Activated naive CD8-positive, alpha-beta T cell treated with anti-CD3 and anti-CD28 coated beads, Interleukin-2, amount 50 U/mL, for 24 hours (primary cell): Measurements from ENCODE around the gene LAMTOR3.

Experiments used
- ATAC-seq: fragments of 150-1000 bp; cut with Tn5 transposase; one replicate; pipeline ENCODE4 v1.10.0; 2021
- DNase-seq: peaks from one replicate; pipeline ENCODE4 v3.0.0; 2021
- H3K27ac Mint-ChIP-seq: one replicate; pipeline ENCODE4 v1.8.0; 2021; ENCODE audit warnings: mild to moderate bottlenecking, mixed read lengths
- H3K27me3 Mint-ChIP-seq: one replicate; pipeline ENCODE4 v1.8.0; 2021; ENCODE audit warnings: mixed read lengths
- H3K36me3 Mint-ChIP-seq: one replicate; pipeline ENCODE4 v1.8.0; 2021; ENCODE audit warnings: low read depth, mixed read lengths
- H3K4me1 Mint-ChIP-seq: one replicate; pipeline ENCODE4 v1.8.0; 2021; ENCODE audit warnings: mixed read lengths
- H3K4me3 Mint-ChIP-seq: one replicate; pipeline ENCODE4 v1.8.0; 2021; ENCODE audit warnings: mild to moderate bottlenecking, moderate library complexity, mixed read lengths
- H3K9me3 Mint-ChIP-seq: one replicate; pipeline ENCODE4 v1.8.0; 2021; ENCODE audit warnings: mixed read lengths

Gene LAMTOR3

DNA sequence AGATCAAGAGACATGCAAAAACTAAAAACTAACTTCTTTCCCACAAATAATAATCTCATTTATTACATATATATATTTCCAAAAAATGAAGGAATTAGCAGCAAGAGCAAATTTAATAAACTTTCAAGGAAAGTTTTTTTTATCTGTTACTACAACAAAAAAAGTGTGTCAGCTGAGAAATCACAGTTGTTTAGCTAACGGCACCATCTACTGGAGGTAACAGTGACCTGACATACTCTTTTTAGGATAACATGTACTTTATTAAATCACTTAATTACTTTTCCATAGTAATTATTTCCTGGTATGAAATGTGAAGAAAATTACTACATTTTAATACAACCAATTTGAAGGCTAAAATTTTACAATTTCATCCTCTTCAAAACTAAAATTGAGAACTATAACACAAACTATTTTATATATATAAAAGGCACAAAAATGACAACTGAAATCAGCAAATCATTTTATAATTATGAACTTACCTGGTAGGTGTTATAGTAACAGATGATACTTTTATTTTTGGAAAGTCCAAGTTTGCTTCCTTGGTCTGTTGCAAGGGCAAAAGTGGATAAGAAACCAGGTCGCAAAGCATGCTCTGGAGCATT, 9.1 kb downstream of the LAMTOR3 start:
- no peak for ATAC-seq
- H3K4me1 Mint-ChIP-seq: peaks cover 1% of the 10 kb centered on the region
- H3K27ac Mint-ChIP-seq: no peak overlapping the region
- no peak overlapping the region for H3K4me3 Mint-ChIP-seq
- peaks cover 18% of the 10 kb centered on the region for H3K36me3 Mint-ChIP-seq
- no peak for DNase-seq
- no peaks in the 10 kb centered on the region for H3K9me3 Mint-ChIP-seq
- H3K27me3 Mint-ChIP-seq: no peaks in the 10 kb centered on the region

DNA sequence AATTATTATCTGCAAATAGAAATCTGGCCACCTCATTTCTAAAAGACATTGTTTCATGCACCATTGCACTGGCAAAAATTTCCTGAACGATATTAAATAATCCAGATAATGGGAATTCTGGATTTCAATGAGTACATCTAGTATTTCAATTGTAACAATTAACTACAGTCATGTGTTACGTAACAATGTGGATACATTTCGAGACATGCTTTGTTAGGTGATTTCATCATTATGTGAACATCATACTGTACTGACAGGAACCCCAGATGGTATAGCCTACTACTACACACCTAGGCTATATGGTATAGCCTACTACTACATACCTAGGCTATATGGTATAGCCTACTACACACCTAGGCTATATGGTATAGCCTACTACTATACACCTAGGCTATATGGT, 14.8 kb downstream of the LAMTOR3 start:
- ATAC-seq (no peak), DNase-seq (no peak)
- H3K4me1 Mint-ChIP-seq: no peaks in the 10 kb centered on the region
- no peak overlapping the region for H3K4me3 Mint-ChIP-seq
- no peaks in the 10 kb centered on the region for H3K9me3 Mint-ChIP-seq
- H3K36me3 Mint-ChIP-seq: peaks cover 27% of the 10 kb centered on the region
- no peaks in the 10 kb centered on the region for H3K27me3 Mint-ChIP-seq
- no peak overlapping the region for H3K27ac Mint-ChIP-seq

DNA sequence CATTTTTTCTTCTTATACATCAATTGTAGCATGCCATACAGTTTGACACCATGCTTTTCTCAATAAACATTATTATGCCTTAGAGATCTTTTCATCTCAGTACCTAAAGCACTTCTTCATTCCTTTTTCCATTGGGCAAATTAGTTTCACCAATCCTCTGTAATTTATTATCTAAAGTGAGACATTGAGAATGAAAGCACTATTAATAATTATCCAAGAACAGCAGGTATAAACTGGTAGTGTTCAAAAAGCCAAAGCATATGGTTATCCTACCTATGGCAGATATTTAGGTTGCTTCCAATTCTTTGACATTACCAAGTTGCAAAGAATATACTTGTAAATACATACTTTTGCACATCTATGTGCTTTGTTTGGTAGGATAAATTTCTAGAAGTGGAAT, 15.6 kb downstream of the LAMTOR3 start:
- Mint-ChIP-seq H3K36me3 (peaks cover 22% of the 10 kb centered on the region), H3K27ac (no peak overlapping the region), H3K27me3 (no peaks in the 10 kb centered on the region), H3K4me3 (no peak overlapping the region), H3K4me1 (no peaks in the 10 kb centered on the region), H3K9me3 (no peaks in the 10 kb centered on the region)
- DNase-seq (no peak), ATAC-seq (no peak)

DNA sequence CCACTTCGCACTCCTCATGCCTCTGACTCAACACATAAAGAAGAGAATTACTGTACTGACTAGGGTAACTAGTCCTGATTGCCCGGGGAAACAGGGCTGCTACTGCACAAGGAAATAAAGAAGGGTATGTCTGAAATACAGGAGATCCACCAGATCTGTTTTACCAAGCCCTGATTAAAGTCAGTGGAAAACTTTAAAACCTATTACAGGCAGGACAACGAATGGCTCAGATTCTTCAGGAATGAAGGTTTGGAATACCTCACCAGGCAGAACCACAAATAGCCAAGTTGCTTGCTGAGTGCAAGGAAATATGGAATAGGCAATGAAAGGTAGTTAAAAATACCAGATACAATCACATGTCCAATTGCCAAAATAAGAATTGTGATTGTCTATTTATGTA, 17.3 kb downstream of the LAMTOR3 start:
- H3K4me1 Mint-ChIP-seq: no peaks in the 10 kb centered on the region
- ATAC-seq: no peak
- H3K36me3 Mint-ChIP-seq: peaks cover 26% of the 10 kb centered on the region
- no peaks in the 10 kb centered on the region for H3K27me3 Mint-ChIP-seq
- no peak for DNase-seq
- H3K9me3 Mint-ChIP-seq: no peaks in the 10 kb centered on the region
- no peak overlapping the region for H3K27ac Mint-ChIP-seq
- no peak overlapping the region for H3K4me3 Mint-ChIP-seq

DNA sequence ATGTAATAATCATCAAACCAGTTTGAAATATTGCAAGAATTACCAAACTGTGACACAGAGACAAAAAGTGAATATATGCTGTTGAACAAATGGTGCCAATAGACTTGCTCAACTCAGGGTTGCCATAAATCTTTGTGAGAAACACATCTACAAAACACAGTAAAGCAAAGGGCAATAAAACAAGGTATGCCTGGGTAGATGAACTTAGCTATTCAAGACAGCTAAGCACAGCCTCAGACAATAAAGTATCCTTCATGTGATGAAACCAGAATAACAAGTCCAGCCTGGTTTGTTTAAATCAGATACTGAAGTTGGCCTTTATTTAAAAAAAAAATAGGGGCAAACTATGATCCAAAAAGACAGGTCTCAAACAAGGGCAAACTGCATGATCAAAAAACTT, 19.2 kb downstream of the LAMTOR3 start:
- H3K27ac Mint-ChIP-seq: no peak overlapping the region

DNA sequence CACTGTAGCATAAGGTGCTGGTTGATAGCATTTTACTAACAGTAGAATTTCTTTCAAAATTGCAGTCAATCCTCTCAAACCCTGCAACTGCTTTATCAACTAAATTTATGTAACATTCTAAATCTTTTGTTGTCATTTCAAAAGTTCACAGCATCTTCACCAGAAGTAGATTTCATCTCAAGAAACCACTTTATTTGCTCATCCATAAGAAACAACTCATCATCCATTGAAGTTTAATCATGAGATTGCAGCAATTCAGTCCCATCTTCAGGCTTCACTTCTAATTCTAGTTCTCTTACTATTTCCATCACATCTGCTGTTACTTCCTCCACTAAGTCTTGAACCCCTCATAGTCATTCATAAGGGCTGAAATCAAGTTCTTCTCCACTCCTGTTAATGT, 21.7 kb downstream of the LAMTOR3 start:
- ATAC-seq (no peak), DNase-seq (no peak)
- no peaks in the 10 kb centered on the region for H3K27me3 Mint-ChIP-seq
- no peaks in the 10 kb centered on the region for H3K9me3 Mint-ChIP-seq
- H3K4me1 Mint-ChIP-seq: peaks cover 10% of the 10 kb centered on the region
- H3K27ac Mint-ChIP-seq: no peak overlapping the region
- no peak overlapping the region for H3K4me3 Mint-ChIP-seq
- peaks cover 29% of the 10 kb centered on the region for H3K36me3 Mint-ChIP-seq

More for the DNA sequence above, 19.2 kb downstream of the LAMTOR3 start:
- ATAC-seq (no peak), DNase-seq (no peak)
- Mint-ChIP-seq H3K9me3 (no peaks in the 10 kb centered on the region), H3K36me3 (peaks cover 24% of the 10 kb centered on the region), H3K4me1 (no peaks in the 10 kb centered on the region), H3K4me3 (no peak overlapping the region), H3K27me3 (no peaks in the 10 kb centered on the region)

DNA sequence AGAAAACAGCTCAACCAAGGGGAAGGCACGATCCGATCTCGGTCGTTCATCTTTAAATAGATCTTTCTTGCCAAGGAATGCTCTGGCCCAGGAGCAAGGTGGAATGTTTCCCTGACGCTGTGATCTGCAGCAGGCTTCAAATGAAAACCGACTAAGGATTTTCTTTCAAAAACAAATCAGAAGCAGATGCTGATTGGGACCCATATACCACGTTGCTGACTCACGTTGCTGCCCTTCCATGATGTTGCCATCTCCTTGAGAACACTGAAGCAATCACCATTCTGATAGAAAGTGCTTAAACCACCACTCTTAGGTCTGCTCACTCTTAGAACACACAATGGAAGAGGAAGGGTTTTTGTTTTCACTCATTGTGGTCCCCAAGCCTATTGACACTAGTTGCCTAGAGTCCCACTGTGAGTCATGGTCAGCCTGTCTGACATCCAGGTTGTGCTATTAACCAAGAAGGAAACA, 26.1 kb downstream of the LAMTOR3 start:
- H3K9me3 Mint-ChIP-seq: no peaks in the 10 kb centered on the region
- DNase-seq (no peak), ATAC-seq (peak; percentile 99)
- peaks cover 16% of the 10 kb centered on the region for H3K4me1 Mint-ChIP-seq
- H3K27ac Mint-ChIP-seq: peak overlapping the region; percentile 72
- H3K27me3 Mint-ChIP-seq: no peaks in the 10 kb centered on the region
- no peak overlapping the region for H3K4me3 Mint-ChIP-seq
- H3K36me3 Mint-ChIP-seq: peaks cover 37% of the 10 kb centered on the region

DNA sequence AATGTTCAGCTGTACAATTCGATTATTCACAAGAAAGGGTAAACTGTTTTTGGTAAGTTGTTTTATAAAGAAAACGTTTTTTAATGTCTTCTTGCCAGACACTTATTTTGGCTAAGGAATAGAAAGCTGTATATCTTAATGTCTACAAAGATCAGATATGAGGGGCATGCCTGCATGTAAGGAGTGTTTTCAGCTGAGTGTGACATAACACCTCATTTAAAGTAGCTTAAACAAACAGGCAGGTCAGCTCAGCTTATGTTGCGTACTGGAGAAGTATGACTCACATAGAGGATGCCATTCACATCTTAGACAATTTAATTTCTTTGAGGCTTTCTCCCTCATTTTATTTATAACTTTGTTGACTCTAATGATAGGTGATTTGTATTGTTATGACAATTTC, 30.4 kb downstream of the LAMTOR3 start:
- H3K36me3 Mint-ChIP-seq: peaks cover 40% of the 10 kb centered on the region
- DNase-seq (no peak), ATAC-seq (no peak)
- H3K4me3 Mint-ChIP-seq: no peak overlapping the region
- H3K4me1 Mint-ChIP-seq: peaks cover 40% of the 10 kb centered on the region
- H3K27me3 Mint-ChIP-seq: no peaks in the 10 kb centered on the region
- peak overlapping the region; percentile 35 for H3K27ac Mint-ChIP-seq
- H3K9me3 Mint-ChIP-seq: no peaks in the 10 kb centered on the region

DNA sequence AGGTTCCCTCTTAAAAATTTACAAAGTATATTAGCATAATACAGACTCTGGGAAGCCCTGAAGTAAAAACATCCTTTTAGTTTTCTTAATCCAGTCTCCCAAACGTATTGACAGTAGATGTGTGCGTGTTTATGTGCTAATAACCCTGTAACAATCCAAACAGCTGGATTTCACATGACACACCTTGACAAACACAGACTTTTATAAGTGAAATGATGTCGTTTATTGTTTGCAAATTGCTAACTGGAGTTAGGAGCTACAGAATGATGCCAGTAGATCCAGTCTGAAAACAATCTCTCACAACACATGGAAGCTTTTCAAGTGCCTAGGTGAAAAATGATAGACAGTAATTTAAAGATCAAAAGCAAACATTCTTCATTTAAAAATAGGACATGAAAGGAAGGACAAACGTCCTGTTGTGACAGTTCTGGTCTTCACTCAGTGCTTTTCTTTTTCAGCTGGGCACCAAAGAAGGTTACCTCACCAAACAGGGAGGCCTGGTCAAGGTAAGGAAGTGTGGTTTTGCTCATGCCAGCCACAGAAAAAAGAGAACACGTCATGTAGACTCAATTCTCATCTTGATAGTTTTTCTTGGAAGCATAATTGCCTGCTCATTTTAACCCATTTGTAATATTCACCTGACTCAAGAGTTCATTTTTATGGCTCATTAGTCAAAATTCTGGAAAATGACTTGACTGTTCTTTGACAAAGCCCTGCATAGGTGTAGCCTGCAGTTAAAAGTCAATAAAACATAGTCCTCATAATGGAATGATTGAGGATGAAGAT, 32.9 kb downstream of the LAMTOR3 start:
- peak overlapping the region; percentile 76 for H3K27ac Mint-ChIP-seq
- H3K9me3 Mint-ChIP-seq: no peaks in the 10 kb centered on the region
- H3K27me3 Mint-ChIP-seq: no peaks in the 10 kb centered on the region
- H3K4me3 Mint-ChIP-seq: peak overlapping the region; percentile 14
- H3K36me3 Mint-ChIP-seq: peaks cover 39% of the 10 kb centered on the region
- peaks cover 46% of the 10 kb centered on the region for H3K4me1 Mint-ChIP-seq
- peak; percentile 71 for ATAC-seq
- DNase-seq: no peak

DNA sequence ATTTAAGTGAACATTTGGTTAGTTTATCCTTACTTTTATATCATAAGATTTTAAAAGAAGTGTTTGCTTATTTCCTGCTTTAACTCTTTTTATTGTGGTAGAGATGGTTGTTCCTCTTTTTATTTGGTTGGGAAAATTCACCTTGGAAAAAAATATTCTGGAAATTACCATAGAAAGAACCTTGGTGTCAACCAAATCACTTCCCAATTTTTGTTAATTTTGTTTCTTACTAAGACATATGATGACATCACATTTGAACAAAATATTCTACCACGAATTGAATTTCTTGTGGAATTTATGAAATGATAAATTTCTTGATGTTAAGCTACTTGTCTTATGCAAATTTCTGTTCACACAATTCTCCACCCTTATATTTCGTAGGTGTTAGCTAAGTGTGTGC, 33.7 kb downstream of the LAMTOR3 start:
- DNase-seq: no peak
- Mint-ChIP-seq H3K4me3 (no peak overlapping the region), H3K9me3 (no peaks in the 10 kb centered on the region), H3K36me3 (peaks cover 40% of the 10 kb centered on the region), H3K27ac (no peak overlapping the region), H3K27me3 (no peaks in the 10 kb centered on the region), H3K4me1 (peaks cover 53% of the 10 kb centered on the region)
- no peak for ATAC-seq

DNA sequence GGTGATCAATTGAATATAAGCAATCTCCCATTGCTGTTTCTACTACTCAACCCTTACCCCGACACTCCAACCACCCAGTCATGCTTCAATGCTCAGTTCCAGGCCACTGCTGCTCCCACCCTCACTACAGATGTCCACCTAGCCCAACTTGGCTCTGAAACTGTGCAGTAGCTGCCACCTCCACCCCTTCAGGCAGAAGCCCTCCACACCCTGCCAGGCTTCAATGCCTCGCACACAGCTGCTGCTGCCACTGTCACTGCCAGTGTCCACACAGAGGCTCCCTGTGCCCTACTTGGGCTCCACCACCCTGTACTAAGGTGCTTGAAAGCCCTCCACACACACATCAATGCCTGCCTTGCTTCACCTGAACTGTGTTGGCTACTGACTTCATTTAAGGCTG, 34.6 kb downstream of the LAMTOR3 start:
- Mint-ChIP-seq H3K36me3 (peaks cover 45% of the 10 kb centered on the region), H3K27ac (peak overlapping the region; percentile 59), H3K9me3 (no peaks in the 10 kb centered on the region), H3K27me3 (no peaks in the 10 kb centered on the region), H3K4me1 (peaks cover 62% of the 10 kb centered on the region), H3K4me3 (peak overlapping the region; percentile 45)
- no peak for DNase-seq
- ATAC-seq: no peak

DNA sequence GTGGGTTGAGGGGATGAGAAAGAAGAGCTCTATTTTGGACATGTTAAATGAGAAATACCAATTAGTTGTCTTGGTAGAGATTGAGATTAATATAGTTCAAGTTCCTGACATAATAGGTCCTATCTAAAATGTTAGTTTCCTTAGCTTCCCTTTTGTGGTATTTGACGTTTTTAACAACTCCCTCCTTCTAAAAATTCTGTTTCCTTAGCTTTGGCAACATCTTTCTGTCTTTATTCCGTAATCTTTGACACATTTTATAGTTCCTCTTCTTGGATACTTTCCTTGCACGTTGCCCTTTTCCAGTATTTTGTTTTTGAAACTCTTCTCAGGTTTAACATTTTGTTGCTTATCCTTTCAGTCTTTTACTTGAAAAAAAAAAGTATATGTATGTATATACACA, 36.9 kb downstream of the LAMTOR3 start:
- Mint-ChIP-seq H3K36me3 (peaks cover 49% of the 10 kb centered on the region), H3K9me3 (no peaks in the 10 kb centered on the region), H3K4me3 (peak overlapping the region; percentile 63), H3K4me1 (peaks cover 79% of the 10 kb centered on the region), H3K27ac (peak overlapping the region; percentile 87), H3K27me3 (no peaks in the 10 kb centered on the region)
- ATAC-seq (no peak), DNase-seq (no peak)

DNA sequence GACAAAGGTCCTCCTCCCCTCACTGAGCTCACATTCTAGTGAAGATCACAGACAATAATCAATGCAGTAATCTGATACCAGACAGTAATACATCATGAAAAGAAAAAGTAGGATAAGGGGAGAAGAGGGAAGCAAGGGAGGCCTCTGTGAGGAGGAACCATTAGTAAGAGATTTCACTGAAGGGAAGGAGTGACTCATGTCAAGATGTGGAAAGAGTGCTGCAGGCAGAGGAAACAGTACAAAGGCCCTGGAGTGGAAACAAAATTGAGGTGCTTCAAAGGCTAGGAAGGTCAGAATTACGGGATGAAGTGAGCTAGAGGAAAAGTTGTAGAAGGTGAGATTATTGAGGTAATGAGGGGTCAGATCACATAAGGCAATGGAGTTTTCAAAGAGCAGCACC, 38.1 kb downstream of the LAMTOR3 start:
- Mint-ChIP-seq H3K36me3 (peaks cover 48% of the 10 kb centered on the region), H3K27me3 (no peaks in the 10 kb centered on the region), H3K4me1 (peaks cover 77% of the 10 kb centered on the region), H3K9me3 (no peaks in the 10 kb centered on the region), H3K4me3 (peak overlapping the region; percentile 63), H3K27ac (peak overlapping the region; percentile 87)
- DNase-seq: no peak
- peak; percentile 79 for ATAC-seq

DNA sequence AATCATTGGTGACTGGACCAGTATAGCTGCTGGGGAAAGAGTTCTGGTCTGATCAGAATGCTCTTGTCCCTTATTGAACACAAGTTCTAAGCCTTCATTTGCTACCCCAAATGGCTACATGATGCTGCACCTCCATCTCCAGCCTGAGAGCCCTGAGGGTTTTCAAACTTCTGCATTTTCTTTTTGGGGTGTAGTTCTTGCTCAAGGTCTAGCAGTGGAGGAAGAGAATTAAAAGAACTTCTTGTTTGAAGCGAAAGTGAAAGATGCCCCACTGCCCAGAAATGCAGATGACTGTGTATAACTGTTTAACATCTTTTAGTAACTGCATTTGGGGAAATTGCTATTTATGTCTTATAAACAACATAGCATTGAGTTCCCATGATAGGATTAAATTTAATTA, 38.5 kb downstream of the LAMTOR3 start:
- peak; percentile 27 for ATAC-seq
- H3K27me3 Mint-ChIP-seq: no peaks in the 10 kb centered on the region
- H3K27ac Mint-ChIP-seq: peak overlapping the region; percentile 87
- H3K4me3 Mint-ChIP-seq: peak overlapping the region; percentile 22
- H3K36me3 Mint-ChIP-seq: peaks cover 50% of the 10 kb centered on the region
- no peaks in the 10 kb centered on the region for H3K9me3 Mint-ChIP-seq
- DNase-seq: no peak
- peaks cover 77% of the 10 kb centered on the region for H3K4me1 Mint-ChIP-seq

DNA sequence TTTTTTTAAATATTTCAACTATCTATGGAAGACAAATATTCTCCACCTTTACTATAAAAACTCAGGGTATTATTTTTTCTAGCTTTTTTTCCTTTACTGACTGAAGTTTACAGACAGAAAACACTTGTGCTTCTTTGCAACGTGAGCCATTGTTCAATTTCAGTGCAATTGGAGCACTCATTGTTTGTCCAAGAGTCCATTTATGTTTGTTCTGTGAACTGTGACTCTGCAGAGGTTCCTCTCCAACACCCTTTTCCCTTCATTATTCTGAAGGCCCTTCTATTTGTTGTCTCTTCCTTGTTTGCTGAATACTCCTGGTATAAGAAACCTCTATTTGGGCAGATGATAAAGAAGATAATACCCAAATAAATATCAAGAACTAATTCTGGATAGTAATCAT, 40.2 kb downstream of the LAMTOR3 start:
- Mint-ChIP-seq H3K27ac (peak overlapping the region; percentile 87), H3K9me3 (no peaks in the 10 kb centered on the region), H3K4me3 (no peak overlapping the region), H3K27me3 (no peaks in the 10 kb centered on the region), H3K36me3 (peaks cover 46% of the 10 kb centered on the region), H3K4me1 (peaks cover 83% of the 10 kb centered on the region)
- ATAC-seq (no peak), DNase-seq (no peak)
